Panc1 (cell line): Measurements from ENCODE around the gene IPO5.

ENCODE experiments used
- POLR2AphosphoS5 ChIP-seq: IDR thresholded peaks from 2 replicates; pipeline ENCODE4 v1.6.1; 2012; ENCODE audit warnings: mild to moderate bottlenecking, low read depth, low read length, moderate library complexity
- TCF7L2 ChIP-seq: IDR thresholded peaks from 2 replicates; pipeline ENCODE4 v1.6.1; 2011; ENCODE audit warnings: mild to moderate bottlenecking, low read depth, low read length, inconsistent platforms
- TF ChIP-seq, protein P1 (sequence below): fragments of 450-650 bp; IDR thresholded peaks from 2 replicates; pipeline ENCODE4 v1.5.1; 2017; ENCODE audit warnings: mild to moderate bottlenecking

DNA sequence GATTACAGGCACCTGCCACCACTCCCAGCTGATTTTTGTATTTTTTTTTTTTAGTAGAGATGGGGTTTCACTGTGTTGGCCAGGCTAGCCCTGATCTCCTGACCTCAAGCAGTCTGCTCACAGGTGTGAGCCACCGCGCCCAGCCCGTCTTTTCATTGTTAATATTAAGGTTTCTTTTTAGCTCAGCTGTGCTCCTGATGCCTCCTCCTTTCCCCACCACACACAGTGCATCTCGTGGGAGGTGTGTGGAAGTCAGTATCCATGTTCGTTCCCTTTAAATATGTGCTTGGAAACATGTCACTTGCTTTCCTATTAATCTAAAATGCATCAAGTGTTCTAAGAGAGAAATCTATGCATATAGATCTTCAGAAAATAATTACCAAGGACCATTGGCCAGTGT lies 53.5 kb downstream of the IPO5 start:
- TF ChIP-seq TCF7L2 (no peak), POLR2AphosphoS5 (no peak)
- TF ChIP-seq, protein P1, sequence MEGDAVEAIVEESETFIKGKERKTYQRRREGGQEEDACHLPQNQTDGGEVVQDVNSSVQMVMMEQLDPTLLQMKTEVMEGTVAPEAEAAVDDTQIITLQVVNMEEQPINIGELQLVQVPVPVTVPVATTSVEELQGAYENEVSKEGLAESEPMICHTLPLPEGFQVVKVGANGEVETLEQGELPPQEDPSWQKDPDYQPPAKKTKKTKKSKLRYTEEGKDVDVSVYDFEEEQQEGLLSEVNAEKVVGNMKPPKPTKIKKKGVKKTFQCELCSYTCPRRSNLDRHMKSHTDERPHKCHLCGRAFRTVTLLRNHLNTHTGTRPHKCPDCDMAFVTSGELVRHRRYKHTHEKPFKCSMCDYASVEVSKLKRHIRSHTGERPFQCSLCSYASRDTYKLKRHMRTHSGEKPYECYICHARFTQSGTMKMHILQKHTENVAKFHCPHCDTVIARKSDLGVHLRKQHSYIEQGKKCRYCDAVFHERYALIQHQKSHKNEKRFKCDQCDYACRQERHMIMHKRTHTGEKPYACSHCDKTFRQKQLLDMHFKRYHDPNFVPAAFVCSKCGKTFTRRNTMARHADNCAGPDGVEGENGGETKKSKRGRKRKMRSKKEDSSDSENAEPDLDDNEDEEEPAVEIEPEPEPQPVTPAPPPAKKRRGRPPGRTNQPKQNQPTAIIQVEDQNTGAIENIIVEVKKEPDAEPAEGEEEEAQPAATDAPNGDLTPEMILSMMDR, result no peak
